B cell (primary cell): ENCODE measurements around the gene GDF2. TPM values are rescaled to one million over a fixed set of nuclear protein-coding genes. Genes with fewer than 3 reads are reported as not detected.

ENCODE experiments used
- ATAC-seq: fragments of 200-7000 bp; cut with Tn5 transposase; one replicate; pipeline ENCODE4 v1.10.0; 2021; ENCODE audit warnings: low read depth, mild to moderate bottlenecking, moderate number of reproducible peaks, moderate library complexity
- CTCF ChIA-PET: fragments of 350-600 bp; sonication (Branson Sonifier 250); formaldehyde crosslinking; loops from one replicate; lab custom pipeline; 2021; ENCODE audit warnings: antibody characterized with exemption, inconsistent platforms; lab: Charles Lee
- POLR2A ChIA-PET: fragments of 350-600 bp; sonication (Branson Sonifier 250); formaldehyde crosslinking; loops from one replicate; lab custom pipeline; 2021; ENCODE audit warnings: antibody characterized with exemption; lab: Charles Lee
- DNase-seq: peaks from one replicate; pipeline ENCODE4 v3.0.0; 2013
- H2AFZ ChIP-seq: 2 replicates; pipeline ENCODE4 v1.6.1; 2012; ENCODE audit warnings: mild to moderate bottlenecking, low read depth, low read length; ENCODE audit not compliant: insufficient read depth, poor library complexity, severe bottlenecking
- H3K27ac ChIP-seq, 2 donors: 1 replicate in 1 of 2; 2 replicates in 1 of 2; pipeline ENCODE4 v1.5.1; 2012 to 2013; ENCODE audit warnings: low read length in 2 of 2, mild to moderate bottlenecking in 2 of 2, moderate library complexity in 1 of 2
- H3K27me3 ChIP-seq, 4 experiments: fragments of 200-600 bp in 1 of 4; sonication (generic) in 1 of 4; replicated peaks in 1 of 4; 1 replicate in 2 of 4; 2 replicates in 2 of 4; pipeline versions ENCODE4 v1.6.1 to v1.7.0; 2013 to 2016; ENCODE audit warnings: low read length in 3 of 4, mild to moderate bottlenecking in 2 of 4, mixed read lengths in 1 of 4, moderate library complexity in 1 of 4; ENCODE audit not compliant: insufficient read depth in 4 of 4, control insufficient read depth in 3 of 4; ENCODE audit errors: control extremely low read depth in 1 of 4
- H3K36me3 ChIP-seq, 2 experiments: replicated peaks in 1 of 2; 1 replicate in 1 of 2; 2 replicates in 1 of 2; pipeline versions ENCODE4 v1.6.1 to v1.7.1; 2013; ENCODE audit warnings: low read length in 1 of 2; ENCODE audit not compliant: insufficient read depth in 2 of 2, control insufficient read depth in 1 of 2; ENCODE audit errors: control extremely low read depth in 1 of 2, extremely low read depth in 1 of 2
- H3K4me1 ChIP-seq, 2 donors: fragments of 200-600 bp in 1 of 2; sonication (generic) in 1 of 2; 1 replicate in 1 of 2; 2 replicates in 1 of 2; pipeline versions ENCODE4 v1.5.1 to v1.6.1; 2013 to 2017; ENCODE audit warnings: low read length in 2 of 2; ENCODE audit not compliant: control insufficient read depth in 2 of 2, insufficient read depth in 2 of 2
- H3K4me2 ChIP-seq: replicated peaks from 2 replicates; pipeline ENCODE3; 2012; ENCODE audit warnings: mild to moderate bottlenecking, low read depth, low read length; ENCODE audit not compliant: poor library complexity, severe bottlenecking
- H3K4me3 ChIP-seq, 5 experiments: fragments of 200-600 bp in 1 of 5; sonication (generic) in 1 of 5; 1 replicate in 3 of 5; 2 replicates in 2 of 5; pipeline versions ENCODE4 v1.5.1 to v1.7.0; 2011 to 2016; ENCODE audit warnings: low read length in 4 of 5, mild to moderate bottlenecking in 4 of 5, low read depth in 2 of 5, control low read depth in 1 of 5, moderate library complexity in 1 of 5; ENCODE audit not compliant: insufficient read depth in 1 of 5; ENCODE audit errors: control extremely low read depth in 1 of 5, extremely low read depth in 1 of 5
- H3K79me2 ChIP-seq: fragments of 200-600 bp; sonication (generic); one replicate; pipeline ENCODE4 v1.6.0; 2016; ENCODE audit warnings: low read length; ENCODE audit not compliant: control insufficient read depth, insufficient read depth
- H3K9ac ChIP-seq: fragments of 200-600 bp; sonication (generic); 2 replicates; pipeline ENCODE4 v1.6.1; 2017; ENCODE audit warnings: mild to moderate bottlenecking, low read length, moderate library complexity
- H3K9me3 ChIP-seq, 3 donors: one replicate each; pipeline versions ENCODE4 v1.6.1 to v1.7.1; 2013; ENCODE audit warnings: low read length in 2 of 3; ENCODE audit not compliant: control insufficient read depth in 2 of 3, insufficient read depth in 1 of 3; ENCODE audit errors: control extremely low read depth in 1 of 3
- H4K20me1 ChIP-seq: 2 replicates; pipeline ENCODE4 v1.6.0; 2012; ENCODE audit warnings: mild to moderate bottlenecking, low read length; ENCODE audit not compliant: insufficient read depth, control insufficient read depth, poor library complexity, severe bottlenecking
- H3K27ac Mint-ChIP-seq: one replicate; pipeline ENCODE4 v1.8.0; 2021; ENCODE audit warnings: mixed read lengths
- H3K27me3 Mint-ChIP-seq: one replicate; pipeline ENCODE4 v1.8.0; 2021; ENCODE audit warnings: mixed read lengths
- H3K4me1 Mint-ChIP-seq: one replicate; pipeline ENCODE4 v1.8.0; 2021; ENCODE audit warnings: mixed read lengths
- H3K4me3 Mint-ChIP-seq: one replicate; pipeline ENCODE4 v1.8.0; 2021; ENCODE audit warnings: mixed read lengths
- H3K9me3 Mint-ChIP-seq: one replicate; pipeline ENCODE4 v1.8.0; 2022; ENCODE audit warnings: mixed read lengths; ENCODE audit not compliant: insufficient read depth
- EZH2 ChIP-seq: IDR thresholded peaks from 2 replicates; pipeline ENCODE4 v1.6.1; 2012; ENCODE audit warnings: borderline replicate concordance, low read depth, mild to moderate bottlenecking, moderate library complexity, low read length; ENCODE audit not compliant: insufficient read depth, poor library complexity, severe bottlenecking
- WGBS: methylation state at CpG from one replicate; pipeline ENCODE4 v1.1.5; 2013; ENCODE audit warnings: missing lambda C conversion rate; ENCODE audit not compliant: insufficient coverage; 5-methylcytosine and 5-hydroxymethylcytosine counted together
- intact Hi-C: fragments of 100-400 bp; cut with micrococcal nuclease; formaldehyde crosslinking; loops from one replicate; pipeline ENCODE4 v1.10.0; 2022
- polyA plus RNA-seq: library from polyadenylated mRNA; depleted of rRNA; stranded (reverse); fragments of >200 nt; gene quantifications from 2 replicates; pipeline ENCODE4 v1.2.3, GENCODE V29; 2012
- total RNA-seq, 2 donors: library from RNA; stranded (reverse); fragments of 120-200 nt in 1 of 2; gene quantifications; 1 replicate in 1 of 2; 2 replicates in 1 of 2; pipeline versions ENCODE4 v1.2.3 to v1.2.4, GENCODE V29; 2013 to 2022
- TF ChIP-seq, protein P1 (sequence below): fragments of 200-600 bp; IDR thresholded peaks from one replicate; pipeline ENCODE4 v1.8.0; 2022; ENCODE audit warnings: antibody characterized with exemption, mild to moderate bottlenecking

Gene GDF2
- total and polyA plus RNA-seq, 2 donors (not counting 1 experiment from before 2014, with no cell fraction given): not detected

DNA sequence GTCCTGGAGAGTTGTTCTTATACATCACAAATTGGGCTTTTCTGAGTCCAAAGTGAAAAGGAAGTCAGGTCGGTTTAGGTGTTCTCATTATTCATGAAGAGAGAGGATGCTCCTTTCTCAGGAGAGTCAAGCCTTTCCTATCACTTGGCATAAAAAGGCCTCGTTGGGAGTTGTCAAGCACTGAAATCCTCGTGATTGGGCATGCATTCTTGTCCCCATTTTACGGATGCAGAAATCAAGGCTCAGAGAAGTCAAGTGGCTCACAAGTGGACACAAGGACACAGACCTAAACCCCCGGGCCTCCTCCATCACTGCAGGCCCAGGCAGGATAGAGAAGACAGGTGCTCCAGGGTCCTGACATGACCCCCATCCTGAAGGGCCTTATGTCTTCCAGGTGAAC is 34.5 kb downstream of the GDF2 start:
- TF ChIP-seq, protein P1, sequence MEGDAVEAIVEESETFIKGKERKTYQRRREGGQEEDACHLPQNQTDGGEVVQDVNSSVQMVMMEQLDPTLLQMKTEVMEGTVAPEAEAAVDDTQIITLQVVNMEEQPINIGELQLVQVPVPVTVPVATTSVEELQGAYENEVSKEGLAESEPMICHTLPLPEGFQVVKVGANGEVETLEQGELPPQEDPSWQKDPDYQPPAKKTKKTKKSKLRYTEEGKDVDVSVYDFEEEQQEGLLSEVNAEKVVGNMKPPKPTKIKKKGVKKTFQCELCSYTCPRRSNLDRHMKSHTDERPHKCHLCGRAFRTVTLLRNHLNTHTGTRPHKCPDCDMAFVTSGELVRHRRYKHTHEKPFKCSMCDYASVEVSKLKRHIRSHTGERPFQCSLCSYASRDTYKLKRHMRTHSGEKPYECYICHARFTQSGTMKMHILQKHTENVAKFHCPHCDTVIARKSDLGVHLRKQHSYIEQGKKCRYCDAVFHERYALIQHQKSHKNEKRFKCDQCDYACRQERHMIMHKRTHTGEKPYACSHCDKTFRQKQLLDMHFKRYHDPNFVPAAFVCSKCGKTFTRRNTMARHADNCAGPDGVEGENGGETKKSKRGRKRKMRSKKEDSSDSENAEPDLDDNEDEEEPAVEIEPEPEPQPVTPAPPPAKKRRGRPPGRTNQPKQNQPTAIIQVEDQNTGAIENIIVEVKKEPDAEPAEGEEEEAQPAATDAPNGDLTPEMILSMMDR: no peak
- TF ChIP-seq EZH2: no peak
- H3K36me3 ChIP-seq: no peaks in the 10 kb centered on the region
- H3K9me3 ChIP-seq: no peaks in the 10 kb centered on the region
- ChIA-PET POLR2A (no interaction called here), CTCF (no interaction called here)
- H3K9me3 Mint-ChIP-seq: no peaks in the 10 kb centered on the region
- no peak overlapping the region for H3K9ac ChIP-seq
- ATAC-seq (no peak), DNase-seq (no peak)
- no peak overlapping the region for H3K27ac ChIP-seq
- no peaks in the 10 kb centered on the region for H3K4me1 ChIP-seq
- no peaks in the 10 kb centered on the region for H3K27me3 Mint-ChIP-seq
- no peaks in the 10 kb centered on the region for H3K79me2 ChIP-seq
- no peaks in the 10 kb centered on the region for H3K4me1 Mint-ChIP-seq
- no peaks in the 10 kb centered on the region for H4K20me1 ChIP-seq
- H3K4me3 Mint-ChIP-seq: no peak overlapping the region
- no peaks in the 10 kb centered on the region for H3K27me3 ChIP-seq
- WGBS: 82% methylated on average over 4 of the region's 5 CpGs
- no peak overlapping the region for H3K27ac Mint-ChIP-seq
- H2AFZ ChIP-seq: no peak overlapping the region
- no peak overlapping the region for H3K4me3 ChIP-seq
- intact Hi-C loops: no loop called here
- H3K4me2 ChIP-seq: no peak overlapping the region

DNA sequence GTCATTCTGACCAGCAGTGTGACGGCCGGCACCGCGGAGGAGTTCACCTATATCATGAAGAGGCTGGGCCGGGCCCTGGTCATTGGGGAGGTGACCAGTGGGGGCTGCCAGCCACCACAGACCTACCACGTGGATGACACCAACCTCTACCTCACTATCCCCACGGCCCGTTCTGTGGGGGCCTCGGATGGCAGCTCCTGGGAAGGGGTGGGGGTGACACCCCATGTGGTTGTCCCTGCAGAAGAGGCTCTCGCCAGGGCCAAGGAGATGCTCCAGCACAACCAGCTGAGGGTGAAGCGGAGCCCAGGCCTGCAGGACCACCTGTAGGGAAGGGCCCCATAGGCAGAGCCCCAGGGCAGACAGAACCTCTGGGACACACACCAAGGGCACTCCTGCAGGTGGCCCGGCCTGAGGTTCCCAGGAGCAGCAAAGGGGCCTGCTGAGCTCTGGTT is 34.9 kb downstream of the GDF2 start:
- Mint-ChIP-seq H3K4me3 (no peak overlapping the region), H3K27me3 (no peaks in the 10 kb centered on the region), H3K4me1 (no peaks in the 10 kb centered on the region), H3K9me3 (no peaks in the 10 kb centered on the region), H3K27ac (no peak overlapping the region)
- H3K9ac ChIP-seq: no peak overlapping the region
- no peak overlapping the region for H3K4me3 ChIP-seq
- H2AFZ ChIP-seq: no peak overlapping the region
- no peaks in the 10 kb centered on the region for H3K4me1 ChIP-seq
- ChIA-PET CTCF (interaction anchor here (1.6 kb wide), 1 partner anchor 17 kb away, joined by 5 read pairs; no protein-coding TSS in a partner anchor), POLR2A (no interaction called here)
- no peaks in the 10 kb centered on the region for H3K27me3 ChIP-seq
- H3K27ac ChIP-seq: no peak overlapping the region
- no peak for DNase-seq
- H3K36me3 ChIP-seq: no peaks in the 10 kb centered on the region
- WGBS: 97% methylated on average over 3 of the region's 12 CpGs
- H3K79me2 ChIP-seq: no peaks in the 10 kb centered on the region
- H4K20me1 ChIP-seq: no peaks in the 10 kb centered on the region
- no peak for ATAC-seq
- intact Hi-C loops: no loop called here
- H3K4me2 ChIP-seq: no peak overlapping the region
- H3K9me3 ChIP-seq: no peaks in the 10 kb centered on the region
- TF ChIP-seq EZH2: no peak
- TF ChIP-seq, protein P1: no peak
